ENCODE results near the gene SLITRK1. TPM values are rescaled to one million over a fixed set of nuclear protein-coding genes. Genes with fewer than 3 reads are reported as not detected.

SLITRK1 gene
- total RNA-seq, 2 donors from 2014 or later: 0.11 TPM; not detected in 1

DNA sequence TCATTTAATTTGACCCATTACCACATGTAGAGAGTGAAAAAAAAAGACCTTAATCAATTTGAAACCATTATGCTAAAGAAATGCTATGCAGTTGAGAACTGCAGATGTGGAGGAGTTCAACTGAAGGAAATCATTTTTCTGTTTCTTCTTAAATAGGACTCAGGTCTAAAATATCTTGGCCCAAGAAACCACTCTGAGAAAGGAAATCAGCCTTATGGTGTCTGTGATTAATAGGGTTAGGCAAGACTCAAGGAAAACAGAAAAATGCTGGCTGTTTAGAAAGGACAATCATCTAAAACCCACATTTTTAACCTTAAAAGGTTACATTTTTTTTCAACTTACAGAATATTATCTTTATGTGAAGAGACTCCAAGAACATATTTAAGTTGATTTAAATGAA, 1.9 kb upstream of the SLITRK1 start:
- Mint-ChIP-seq H3K4me3 (no peak overlapping the region), H3K27me3 (ENCODE audit: insufficient read depth) (peaks cover 58% of the 10 kb centered on the region), H3K36me3 (ENCODE audit: low read depth) (no peaks in the 10 kb centered on the region), H3K27ac (no peak overlapping the region), H3K4me1 (peaks cover 26% of the 10 kb centered on the region), H3K9me3 (no peaks in the 10 kb centered on the region)
- Histone ChIP-seq H3K4me1 (ENCODE audit: control insufficient read depth, insufficient read depth, low read length) (peaks cover 11% of the 10 kb centered on the region), H3K9me3 (ENCODE audit: control insufficient read depth, low read length) (no peaks in the 10 kb centered on the region), H3K27me3 (ENCODE audit: control insufficient read depth, insufficient read depth, low read length, poor library complexity, severe bottlenecking) (peaks cover 62% of the 10 kb centered on the region), H3K9ac (ENCODE audit: extremely low read depth, low read length, poor library complexity, severe bottlenecking) (no peak overlapping the region), H3K36me3 (ENCODE audit: control insufficient read depth, insufficient read depth, low read length) (no peaks in the 10 kb centered on the region), H3K27ac (ENCODE audit: low read depth, low read length) (no peak overlapping the region), H3K4me3 (ENCODE audit: low read length) (no peak overlapping the region)
- no peak for DNase-seq
- no peak for TF ChIP-seq CTCF (conservative IDR thresholded peaks at IDR 0.05)

DNA sequence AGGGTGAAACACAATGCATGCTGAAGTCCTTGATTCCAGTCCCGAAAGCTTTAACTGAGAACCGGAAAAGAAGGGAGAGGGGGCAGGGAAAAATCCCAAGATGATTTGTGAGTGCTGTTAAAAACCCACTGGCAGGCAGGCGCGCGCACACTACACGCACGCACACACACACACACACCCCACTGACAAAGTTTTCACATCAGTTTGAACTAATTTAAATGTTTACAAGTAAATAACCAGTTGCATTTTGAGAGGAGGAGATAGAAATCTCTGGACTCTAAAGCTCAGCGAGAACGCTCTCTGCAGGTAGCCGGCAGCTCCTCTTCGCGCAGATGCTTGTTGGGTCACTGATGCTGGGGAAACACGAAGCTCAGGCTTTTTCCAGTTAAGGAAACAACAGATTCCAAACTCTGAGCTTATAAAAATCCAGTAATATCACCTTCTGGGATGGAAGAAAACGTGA, 818 bp upstream of the SLITRK1 start:
- Histone ChIP-seq H3K27me3 (ENCODE audit: control insufficient read depth, insufficient read depth, low read length, poor library complexity, severe bottlenecking) (peaks cover 72% of the 10 kb centered on the region), H3K4me1 (ENCODE audit: control insufficient read depth, insufficient read depth, low read length) (peaks cover 11% of the 10 kb centered on the region), H3K36me3 (ENCODE audit: control insufficient read depth, insufficient read depth, low read length) (no peaks in the 10 kb centered on the region), H3K9me3 (ENCODE audit: control insufficient read depth, low read length) (no peaks in the 10 kb centered on the region), H3K27ac (ENCODE audit: low read depth, low read length) (no peak overlapping the region), H3K9ac (ENCODE audit: extremely low read depth, low read length, poor library complexity, severe bottlenecking) (no peak overlapping the region), H3K4me3 (ENCODE audit: low read length) (peak overlapping the region; percentile 76)
- Mint-ChIP-seq H3K27ac (no peak overlapping the region), H3K27me3 (ENCODE audit: insufficient read depth) (peaks cover 69% of the 10 kb centered on the region), H3K36me3 (ENCODE audit: low read depth) (no peaks in the 10 kb centered on the region), H3K4me1 (peaks cover 35% of the 10 kb centered on the region), H3K9me3 (no peaks in the 10 kb centered on the region), H3K4me3 (peak overlapping the region; percentile 61)
- WGBS, 2 experiments (ENCODE audit: insufficient coverage in 1 of 2, insufficient read length in 1 of 2): 2 to 4% methylated on average over 5 to 9 of the region's 14 CpGs
- peak; percentile 57 for DNase-seq
- TF ChIP-seq CTCF (conservative IDR thresholded peaks at IDR 0.05): no peak

- H3K4me3 Mint-ChIP-seq: peak overlapping the region; percentile 61
- H3K27ac ChIP-seq (ENCODE audit: low read depth, low read length): no peak overlapping the region
- H3K27ac Mint-ChIP-seq: no peak overlapping the region
- no peaks in the 10 kb centered on the region for H3K36me3 Mint-ChIP-seq (ENCODE audit: low read depth)
- H3K9me3 ChIP-seq (ENCODE audit: control insufficient read depth, low read length): no peaks in the 10 kb centered on the region
- H3K4me1 Mint-ChIP-seq: peaks cover 36% of the 10 kb centered on the region
- TF ChIP-seq CTCF (conservative IDR thresholded peaks at IDR 0.05): no peak
- H3K9ac ChIP-seq (ENCODE audit: extremely low read depth, low read length, poor library complexity, severe bottlenecking): no peak overlapping the region
- peak overlapping the region; percentile 76 for H3K4me3 ChIP-seq (ENCODE audit: low read length)
- WGBS, 2 experiments (ENCODE audit: insufficient coverage in 1 of 2, insufficient read length in 1 of 2): 0 to 1% methylated on average over 2 to 7 of the region's 9 CpGs
- peaks cover 11% of the 10 kb centered on the region for H3K4me1 ChIP-seq (ENCODE audit: control insufficient read depth, insufficient read depth, low read length)
- H3K9me3 Mint-ChIP-seq: no peaks in the 10 kb centered on the region
- DNase-seq: no peak
- no peaks in the 10 kb centered on the region for H3K36me3 ChIP-seq (ENCODE audit: control insufficient read depth, insufficient read depth, low read length)
- H3K27me3 Mint-ChIP-seq (ENCODE audit: insufficient read depth): peaks cover 73% of the 10 kb centered on the region
- peaks cover 77% of the 10 kb centered on the region for H3K27me3 ChIP-seq (ENCODE audit: control insufficient read depth, insufficient read depth, low read length, poor library complexity, severe bottlenecking)
Measured at GRCh38 chr13:83882606-83882959, 309 bp upstream of the SLITRK1 start.
